ENCODE results near the gene SPOCD1. TPM values are rescaled to one million over a fixed set of nuclear protein-coding genes. Genes with fewer than 3 reads are reported as not detected.

The SPOCD1 gene
- total RNA-seq, 1 experiment from 2014 or later: 0.66 TPM

- Histone ChIP-seq H3K36me3 (ENCODE audit: control insufficient read depth, insufficient read depth, low read length) (no peaks in the 10 kb centered on the region), H3K9me3 (no peaks in the 10 kb centered on the region), H3K4me3 (ENCODE audit: low read depth, low read length) (no peak overlapping the region), H3K4me1 (peaks cover 15% of the 10 kb centered on the region), H3K27me3 (replicated peaks; ENCODE audit: control insufficient read depth, insufficient read depth, low read length) (no peaks in the 10 kb centered on the region)
- no TSS peak for BruUV-seq (replicated peaks)
- ChIA-PET POLR2A (no interaction called here), CTCF (no interaction called here)
- H3K27ac Mint-ChIP-seq (ENCODE audit: unreplicated experiment): no peak overlapping the region
- no peak for DNase-seq
- H3K4me1 Mint-ChIP-seq (ENCODE audit: low read depth, unreplicated experiment): peaks cover 14% of the 10 kb centered on the region
- TF ChIP-seq CTCF (IDR thresholded peaks at IDR 0.05; ENCODE audit: insufficient read depth in 1 of 2, low read depth in 1 of 2, low read length in 1 of 2, severe bottlenecking in 1 of 2, unreplicated experiment in 1 of 2): no peak
- intact Hi-C loops (cut with micrococcal nuclease; ENCODE audit: unreplicated experiment): no loop called here
- no peak overlapping the region for H3K4me3 Mint-ChIP-seq (ENCODE audit: unreplicated experiment)
- no peaks in the 10 kb centered on the region for H3K9me3 Mint-ChIP-seq (ENCODE audit: unreplicated experiment)
- H3K36me3 Mint-ChIP-seq (ENCODE audit: insufficient read depth, unreplicated experiment): no peaks in the 10 kb centered on the region
- H3K27me3 Mint-ChIP-seq (ENCODE audit: insufficient read depth, unreplicated experiment): no peaks in the 10 kb centered on the region
Measured at GRCh38 chr1:31831397-31832378, 15.9 kb upstream of the SPOCD1 start.

GRCh38 chr1:31830511-31830910 is 14.7 kb upstream of the SPOCD1 start:
- ChIA-PET CTCF (no interaction called here), POLR2A (no interaction called here)
- intact Hi-C loops (cut with micrococcal nuclease; ENCODE audit: unreplicated experiment): no loop called here
- Histone ChIP-seq H3K4me1 (peaks cover 15% of the 10 kb centered on the region), H3K36me3 (ENCODE audit: control insufficient read depth, insufficient read depth, low read length) (no peaks in the 10 kb centered on the region), H3K4me3 (ENCODE audit: low read depth, low read length) (no peak overlapping the region), H3K27me3 (replicated peaks; ENCODE audit: control insufficient read depth, insufficient read depth, low read length) (no peaks in the 10 kb centered on the region), H3K9me3 (no peaks in the 10 kb centered on the region)
- no peaks in the 10 kb centered on the region for H3K36me3 Mint-ChIP-seq (ENCODE audit: insufficient read depth, unreplicated experiment)
- H3K27ac Mint-ChIP-seq (ENCODE audit: unreplicated experiment): no peak overlapping the region
- H3K9me3 Mint-ChIP-seq (ENCODE audit: unreplicated experiment): no peaks in the 10 kb centered on the region
- no peak for DNase-seq
- H3K4me3 Mint-ChIP-seq (ENCODE audit: unreplicated experiment): no peak overlapping the region
- BruUV-seq (replicated peaks): no TSS peak
- TF ChIP-seq CTCF (IDR thresholded peaks at IDR 0.05; ENCODE audit: insufficient read depth in 1 of 2, low read depth in 1 of 2, low read length in 1 of 2, severe bottlenecking in 1 of 2, unreplicated experiment in 1 of 2): no peak
- peaks cover 14% of the 10 kb centered on the region for H3K4me1 Mint-ChIP-seq (ENCODE audit: low read depth, unreplicated experiment)
- no peaks in the 10 kb centered on the region for H3K27me3 Mint-ChIP-seq (ENCODE audit: insufficient read depth, unreplicated experiment)

GRCh38 chr1:31830065-31830464 is 14.2 kb upstream of the SPOCD1 start:
- no peak for TF ChIP-seq CTCF (IDR thresholded peaks at IDR 0.05; ENCODE audit: insufficient read depth in 1 of 2, low read depth in 1 of 2, low read length in 1 of 2, severe bottlenecking in 1 of 2, unreplicated experiment in 1 of 2)
- ChIA-PET POLR2A (no interaction called here), CTCF (interaction anchor here (0.5 kb wide), 1 partner anchor 1308 kb away, joined by 3 read pairs; no protein-coding TSS in a partner anchor)
- no peak overlapping the region for H3K27ac Mint-ChIP-seq (ENCODE audit: unreplicated experiment)
- no peaks in the 10 kb centered on the region for H3K27me3 ChIP-seq (replicated peaks; ENCODE audit: control insufficient read depth, insufficient read depth, low read length)
- intact Hi-C loops (cut with micrococcal nuclease; ENCODE audit: unreplicated experiment): no loop called here
- H3K36me3 ChIP-seq (ENCODE audit: control insufficient read depth, insufficient read depth, low read length): no peaks in the 10 kb centered on the region
- BruUV-seq (replicated peaks): no TSS peak
- H3K4me1 Mint-ChIP-seq (ENCODE audit: low read depth, unreplicated experiment): peaks cover 14% of the 10 kb centered on the region
- H3K9me3 Mint-ChIP-seq (ENCODE audit: unreplicated experiment): no peaks in the 10 kb centered on the region
- no peak overlapping the region for H3K4me3 Mint-ChIP-seq (ENCODE audit: unreplicated experiment)
- no peaks in the 10 kb centered on the region for H3K27me3 Mint-ChIP-seq (ENCODE audit: insufficient read depth, unreplicated experiment)
- H3K36me3 Mint-ChIP-seq (ENCODE audit: insufficient read depth, unreplicated experiment): no peaks in the 10 kb centered on the region
- no peak overlapping the region for H3K4me3 ChIP-seq (ENCODE audit: low read depth, low read length)
- H3K4me1 ChIP-seq: peaks cover 15% of the 10 kb centered on the region
- no peaks in the 10 kb centered on the region for H3K9me3 ChIP-seq
- no peak for DNase-seq
